GM12878 (cell line): Measurements from ENCODE around the gene ADAMTSL2. TPM values are rescaled to one million over a fixed set of nuclear protein-coding genes. Genes with fewer than 3 reads are reported as not detected.

ENCODE experiments used
- ATAC-seq: fragments of 200-7000 bp; cut with Tn5 transposase; 3 replicates; pipeline ENCODE4 v1.9.1; 2020; ENCODE audit warnings: mild to moderate bottlenecking, moderate library complexity
- BruUV-seq: library from RNA; stranded (reverse); fragments of 400-500 nt; replicated peaks from 2 replicates; lab custom pipeline; 2021; lab: Mats Ljungman, UMichigan
- CTCF ChIA-PET: fragments of 300-600 bp; sonication (Branson Sonifier 250); formaldehyde crosslinking; extraction: SDS; loops from one replicate; lab custom pipeline; 2021; ENCODE audit warnings: inconsistent platforms; lab: Yijun Ruan, JAX
- POLR2A ChIA-PET: fragments of 350-600 bp; formaldehyde crosslinking; extraction: SDS; loops from one replicate; lab custom pipeline; 2021; ENCODE audit warnings: inconsistent platforms; lab: Charles Lee
- RAD21 ChIA-PET: fragments of 300-600 bp; sonication (Branson Sonifier 250); formaldehyde crosslinking; loops from one replicate; lab custom pipeline; 2023; ENCODE audit warnings: antibody characterized with exemption; ENCODE audit not compliant: unreplicated experiment; lab: Charles Lee
- SMC1A ChIA-PET: fragments of 300-600 bp; sonication (Branson Sonifier 250); formaldehyde crosslinking; loops from one replicate; lab custom pipeline; 2023; ENCODE audit not compliant: unreplicated experiment, uncharacterized antibody; lab: Charles Lee
- DNase-seq: peaks from one replicate; pipeline ENCODE4 v3.0.0-alpha.2; 2011; ENCODE audit warnings: low read depth, low spot score
- FAIRE-seq: peaks from 3 replicates; lab custom pipeline; 2011; peaks lifted over from hg19 to GRCh38; lab: Jason Lieb, UNC
- H2AFZ ChIP-seq: 2 replicates; pipeline ENCODE4 v1.6.0; 2011; ENCODE audit warnings: low read depth, low read length, control low read depth; ENCODE audit not compliant: control insufficient read depth
- H3K27ac ChIP-seq: 2 replicates; pipeline ENCODE4 v1.5.1; 2011; ENCODE audit warnings: control low read depth; ENCODE audit not compliant: control insufficient read depth, insufficient read depth
- H3K27me3 ChIP-seq, 2 experiments: replicated peaks in 1 of 2; 2 replicates each; pipeline versions ENCODE4 v1.6.0 to v1.6.1; 2011; ENCODE audit warnings: low read length in 1 of 2; ENCODE audit not compliant: control insufficient read depth in 2 of 2, insufficient read depth in 2 of 2
- H3K36me3 ChIP-seq, 2 experiments: 2 replicates each; pipeline ENCODE4 v1.5.1; 2011; ENCODE audit warnings: low read length in 1 of 2; ENCODE audit not compliant: control insufficient read depth in 2 of 2, insufficient read depth in 2 of 2
- H3K4me1 ChIP-seq: 2 replicates; pipeline ENCODE4 v1.6.1; 2011; ENCODE audit warnings: mild to moderate bottlenecking, low read length, moderate library complexity, mixed read lengths; ENCODE audit not compliant: control insufficient read depth, insufficient read depth
- H3K4me2 ChIP-seq: 2 replicates; pipeline ENCODE4 v1.6.0; 2011; ENCODE audit warnings: control low read depth; ENCODE audit not compliant: control insufficient read depth, insufficient read depth
- H3K4me3 ChIP-seq: fragments of 200-600 bp; sonication (generic); 2 replicates; pipeline ENCODE4 v1.5.1; 2016
- H3K79me2 ChIP-seq: 2 replicates; pipeline ENCODE4 v1.6.0; 2011; ENCODE audit warnings: low read length; ENCODE audit not compliant: control insufficient read depth, insufficient read depth
- H3K9ac ChIP-seq: 2 replicates; pipeline ENCODE4 v1.8.0; 2011; ENCODE audit warnings: low read length, control low read depth, mixed read lengths; ENCODE audit not compliant: control insufficient read depth, insufficient read depth
- H3K9me3 ChIP-seq: replicated peaks from 3 replicates; pipeline ENCODE4 v1.5.1; 2011; ENCODE audit warnings: mild to moderate bottlenecking, low read length; ENCODE audit not compliant: control insufficient read depth, insufficient read depth
- H4K20me1 ChIP-seq: 2 replicates; pipeline ENCODE4 v1.6.0; 2011; ENCODE audit not compliant: control insufficient read depth, insufficient read depth
- ASH2L ChIP-seq: fragments of 300-600, 200-600 bp; sonication (generic); IDR thresholded peaks from 2 replicates; pipeline ENCODE4 v1.6.1; 2017; ENCODE audit warnings: low read depth, mild to moderate bottlenecking, borderline replicate concordance
- ATF7 ChIP-seq: fragments of 450-650 bp; IDR thresholded peaks from 2 replicates; pipeline ENCODE4 v1.6.1; 2016; ENCODE audit warnings: low read depth, mild to moderate bottlenecking
- BHLHE40 ChIP-seq, 2 experiments: fragments of 450-650 bp in 1 of 2; IDR thresholded peaks; 2 replicates each; pipeline ENCODE4 v1.6.1; 2011 to 2017; ENCODE audit warnings: low read depth in 2 of 2, borderline replicate concordance in 1 of 2, improper control_type of control experiment in 1 of 2, low read length in 1 of 2, mild to moderate bottlenecking in 1 of 2
- CBX3 ChIP-seq: fragments of 200-600 bp; sonication (generic); IDR thresholded peaks from 2 replicates; pipeline ENCODE4 v1.6.1; 2016; ENCODE audit warnings: low read depth, borderline replicate concordance
- MAX ChIP-seq: IDR thresholded peaks from 2 replicates; pipeline ENCODE4 v1.6.1; 2012; ENCODE audit warnings: low read depth, low read length, improper control_type of control experiment
- SUZ12 ChIP-seq: fragments of 200-600 bp; sonication (generic); IDR thresholded peaks from one replicate; pipeline ENCODE4 v1.6.1; 2018; ENCODE audit warnings: antibody characterized with exemption, mild to moderate bottlenecking; ENCODE audit not compliant: unreplicated experiment
- TCF12 ChIP-seq: IDR thresholded peaks from 2 replicates; pipeline ENCODE4 v1.6.1; 2011; ENCODE audit warnings: low read depth, mild to moderate bottlenecking, low read length
- WGBS: methylation state at CpG from one replicate; pipeline ENCODE4 v1.1.6; 2016; ENCODE audit warnings: low lambda C conversion rate; ENCODE audit not compliant: insufficient replicate concordance, insufficient coverage; ENCODE audit errors: missing lambda C conversion rate; 5-methylcytosine and 5-hydroxymethylcytosine counted together
- in situ Hi-C: fragments of 300-500 bp; cut with MboI; formaldehyde crosslinking; loops from 9 replicates; pipeline ENCODE4 v1.14.3; 2018; ENCODE audit warnings: mixed read lengths
- intact Hi-C: fragments of 100-400 bp; cut with micrococcal nuclease; formaldehyde crosslinking; loops from one replicate; pipeline ENCODE4 v1.14.2; 2022; ENCODE audit not compliant: unreplicated experiment
- polyA plus RNA-seq, 11 experiments: library from polyadenylated mRNA; depleted of rRNA in 4 of 11; unstranded in 6 of 11; stranded (reverse) in 5 of 11; fragments of >200 nt; fragmentation: Nextera tagmentation in 4 of 11; fragmentation: Illumina TruSeq in 1 of 11; extraction: Ambion mirVana in 4 of 11; extraction: Trizol in 1 of 11; gene quantifications; 1 replicate in 1 of 11; 2 replicates in 10 of 11; pipeline versions ENCODE4 v1.2.1 to v1.2.3, GENCODE V29; 2011 to 2016; ENCODE audit warnings: inconsistent platforms in 2 of 11, missing spikeins in 2 of 11, low read depth in 1 of 11
- total RNA-seq, 4 experiments: library from RNA; depleted of rRNA in 3 of 4; stranded (reverse); fragments of >200 nt in 3 of 4; fragmentation: Illumina TruSeq in 1 of 4; extraction: Trizol in 1 of 4; gene quantifications; 2 replicates each; pipeline versions ENCODE4 v1.2.1 to v1.2.3, GENCODE V29; 2013 to 2021
- TF ChIP-seq, protein P1 (sequence below): fragments of 450-650 bp; IDR thresholded peaks from 2 replicates; pipeline ENCODE4 v1.6.1; 2018; ENCODE audit warnings: mild to moderate bottlenecking, low read depth, moderate library complexity; ENCODE audit not compliant: partially characterized antibody

The ADAMTSL2 gene
- total and polyA plus RNA-seq, 10 of the 15 experiments (the other 5 are each of a cell fraction or from before 2014, with no cell fraction given): 0.07 TPM; not detected in 9

DNA sequence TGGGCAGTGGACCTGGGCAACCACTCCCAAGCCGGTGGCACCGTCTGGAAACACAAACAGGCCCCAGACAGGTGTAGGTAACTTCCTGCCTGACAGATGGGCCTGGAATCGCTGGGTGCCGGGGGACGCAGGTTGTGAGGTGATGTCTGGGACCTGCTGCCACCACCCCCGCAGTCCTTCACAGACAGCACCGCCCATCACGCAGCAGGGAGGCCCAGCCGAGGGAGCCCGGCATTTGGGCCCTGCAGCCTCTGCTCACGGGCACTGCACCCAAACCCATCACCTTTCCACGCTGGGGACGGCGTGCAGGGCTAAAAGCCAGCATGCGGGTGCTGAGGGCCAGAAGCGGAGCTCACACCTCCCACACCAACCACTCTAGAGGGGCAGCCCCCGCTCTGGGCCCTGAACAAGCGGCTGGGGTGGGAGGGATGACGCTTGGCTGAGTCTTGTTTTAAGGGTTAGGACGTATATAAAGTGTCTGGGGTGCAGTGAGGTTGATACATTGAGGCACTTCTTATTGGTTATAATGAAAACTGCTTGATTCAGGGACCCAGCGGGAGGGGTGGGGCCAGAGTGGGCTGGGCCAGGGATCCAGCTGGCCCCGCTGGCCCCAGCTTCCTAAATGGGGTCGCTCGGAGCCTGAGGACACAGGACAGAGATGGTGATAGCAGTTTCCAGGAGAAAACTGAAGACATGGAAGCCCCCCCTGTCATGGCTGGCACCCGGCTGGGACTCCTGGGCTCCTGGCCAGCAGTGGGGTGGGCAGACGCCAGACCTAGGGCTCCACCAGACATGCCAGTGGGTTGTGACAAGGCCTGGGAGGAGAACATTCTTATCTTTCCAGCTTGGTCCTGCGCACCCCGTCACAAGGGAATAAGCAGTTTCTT lies 21.0 kb upstream of the ADAMTSL2 start:
- SMC1A ChIA-PET: no interaction called here
- H3K4me1 ChIP-seq: no peaks in the 10 kb centered on the region
- intact Hi-C loops: no loop called here
- H3K4me3 ChIP-seq: no peak overlapping the region
- WGBS: 37% methylated on average over 25 of the region's 28 CpGs
- CTCF ChIA-PET: no interaction called here
- RAD21 ChIA-PET: no interaction called here
- ATAC-seq: no peak
- H3K27me3 ChIP-seq: peaks cover 0 to 2% of the 10 kb centered on the region in 2 experiments; a peak in 2 of 4 replicates
- in situ Hi-C loops: no loop called here
- H3K9ac ChIP-seq: no peak overlapping the region
- H2AFZ ChIP-seq: no peak overlapping the region
- no peak overlapping the region for H3K27ac ChIP-seq
- POLR2A ChIA-PET: no interaction called here
- no peak overlapping the region for H3K4me2 ChIP-seq
- no peaks in the 10 kb centered on the region for H3K9me3 ChIP-seq
- TF ChIP-seq BHLHE40 (IDR thresholded peaks at IDR 0.05; ENCODE audit: borderline replicate concordance in 1 of 2, low read depth in 2 of 2, low read length in 1 of 2) (no peak), CBX3 (no peak), ASH2L (no peak), TCF12 (no peak), ATF7 (no peak), SUZ12 (no peak), MAX (no peak)
- TF ChIP-seq, protein P1, sequence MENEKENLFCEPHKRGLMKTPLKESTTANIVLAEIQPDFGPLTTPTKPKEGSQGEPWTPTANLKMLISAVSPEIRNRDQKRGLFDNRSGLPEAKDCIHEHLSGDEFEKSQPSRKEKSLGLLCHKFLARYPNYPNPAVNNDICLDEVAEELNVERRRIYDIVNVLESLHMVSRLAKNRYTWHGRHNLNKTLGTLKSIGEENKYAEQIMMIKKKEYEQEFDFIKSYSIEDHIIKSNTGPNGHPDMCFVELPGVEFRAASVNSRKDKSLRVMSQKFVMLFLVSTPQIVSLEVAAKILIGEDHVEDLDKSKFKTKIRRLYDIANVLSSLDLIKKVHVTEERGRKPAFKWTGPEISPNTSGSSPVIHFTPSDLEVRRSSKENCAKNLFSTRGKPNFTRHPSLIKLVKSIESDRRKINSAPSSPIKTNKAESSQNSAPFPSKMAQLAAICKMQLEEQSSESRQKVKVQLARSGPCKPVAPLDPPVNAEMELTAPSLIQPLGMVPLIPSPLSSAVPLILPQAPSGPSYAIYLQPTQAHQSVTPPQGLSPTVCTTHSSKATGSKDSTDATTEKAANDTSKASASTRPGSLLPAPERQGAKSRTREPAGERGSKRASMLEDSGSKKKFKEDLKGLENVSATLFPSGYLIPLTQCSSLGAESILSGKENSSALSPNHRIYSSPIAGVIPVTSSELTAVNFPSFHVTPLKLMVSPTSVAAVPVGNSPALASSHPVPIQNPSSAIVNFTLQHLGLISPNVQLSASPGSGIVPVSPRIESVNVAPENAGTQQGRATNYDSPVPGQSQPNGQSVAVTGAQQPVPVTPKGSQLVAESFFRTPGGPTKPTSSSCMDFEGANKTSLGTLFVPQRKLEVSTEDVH: no peak
- H4K20me1 ChIP-seq: no peaks in the 10 kb centered on the region
- H3K79me2 ChIP-seq: no peaks in the 10 kb centered on the region
- H3K36me3 ChIP-seq: no peaks in the 10 kb centered on the region
- no peak for FAIRE-seq
- no peak for DNase-seq
- no TSS peak for BruUV-seq
